NCI-H526 (cell line): ENCODE measurements around the gene ZFPL1.

Source experiments
- DNase-seq, 2 experiments: peaks; one replicate each; lab custom pipeline; 2025; lab: John Stamatoyannopoulos, UW

Gene ZFPL1

DNA sequence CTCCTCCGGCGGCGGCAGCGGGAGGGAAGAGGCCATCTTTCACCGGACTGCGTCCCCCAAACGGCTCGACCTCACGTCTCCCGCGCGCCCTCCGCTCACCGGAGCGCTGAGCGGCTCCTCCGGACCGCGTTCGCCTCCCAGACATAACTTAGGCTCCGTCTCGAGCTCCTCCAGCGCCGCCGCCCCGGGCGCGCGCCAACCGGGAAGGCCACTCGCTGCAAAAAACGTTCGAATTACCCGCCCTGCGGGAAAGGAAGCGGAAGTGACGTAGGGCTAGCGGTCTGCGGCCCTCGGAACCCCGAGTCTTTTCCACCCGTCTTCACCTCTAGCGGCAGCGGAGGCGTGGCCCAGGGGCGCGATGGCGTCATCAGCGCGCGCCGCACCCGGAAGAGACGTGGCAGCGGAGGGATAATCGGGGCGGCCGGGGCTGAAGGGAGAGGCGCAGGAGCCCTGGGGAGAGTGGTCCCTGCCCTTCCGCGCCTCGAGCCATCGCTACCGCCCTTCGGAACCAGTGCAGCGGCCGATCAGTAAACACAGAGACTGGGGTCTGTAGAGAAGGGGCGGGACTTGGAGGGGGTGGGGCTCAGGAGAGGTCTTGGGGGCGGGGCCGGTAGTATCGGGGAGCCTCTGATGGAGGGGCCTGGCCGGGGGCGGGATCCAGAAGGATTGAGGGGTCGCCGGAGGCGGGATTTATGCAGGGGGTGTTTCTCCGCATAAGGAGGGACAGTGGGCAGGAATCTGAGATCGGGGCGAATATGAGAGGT lies at the start of gene ZFPL1, which contains the start of gene CDCA5:
TSS of gene ZFPL1 (plus strand) at position 389 of the 764 bp plus-strand sequence. CDS start 477 bp downstream, outside the sequence.
TSS of gene CDCA5 (minus strand) at position 207 of the 764 bp plus-strand sequence. CDS start at position 145, 62 bp downstream.
- peak; percentile 90 to 98 for DNase-seq

DNA sequence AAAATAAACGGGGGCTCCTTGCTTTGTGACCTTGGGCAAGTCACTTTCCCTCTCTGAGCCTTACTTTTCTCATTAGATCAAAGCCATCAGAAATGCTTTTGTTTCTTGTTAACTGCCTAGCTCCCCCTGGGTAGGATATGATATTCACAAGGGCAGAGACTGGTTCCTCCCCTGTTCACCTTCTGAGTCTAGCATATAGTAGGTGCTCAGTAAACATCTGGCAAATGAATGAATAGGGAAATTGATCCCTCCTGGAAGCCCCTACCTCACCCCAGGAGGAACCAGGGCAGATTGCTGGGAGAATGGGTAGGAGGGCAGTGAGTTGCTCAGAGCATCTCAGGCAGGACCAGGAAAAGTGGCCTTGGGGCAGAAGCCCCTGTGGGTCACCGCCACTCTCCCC lies 49.6 kb upstream of the ZFPL1 start:
- DNase-seq, result no peak

- DNase-seq, result no peak
Observed at GRCh38 chr11:65035579-65035978, 48.4 kb upstream of the ZFPL1 start.

DNA sequence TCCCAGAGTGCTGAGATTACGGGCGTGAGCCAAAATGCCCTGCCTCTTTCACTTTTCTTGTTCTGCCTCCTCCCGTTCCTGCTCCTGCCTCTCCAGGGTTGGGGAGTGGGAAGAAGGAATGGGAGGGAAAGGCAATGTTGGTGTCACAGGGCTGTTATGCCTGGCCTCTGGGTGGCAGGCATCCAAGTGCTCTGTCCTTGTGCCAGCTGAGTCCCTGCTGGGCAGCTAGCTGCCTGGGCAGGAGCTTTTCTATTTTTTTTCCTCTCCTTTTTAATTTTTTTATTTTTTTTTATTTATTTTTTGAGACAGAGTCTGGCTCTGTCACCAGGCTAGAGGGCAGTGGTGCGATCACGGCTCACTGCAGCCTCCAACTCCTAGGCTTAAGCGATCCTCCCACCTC lies 47.1 kb upstream of the ZFPL1 start:
- DNase-seq, result no peak

- DNase-seq, result no peak
Observed at GRCh38 chr11:65040520-65040846, 43.5 kb upstream of the ZFPL1 start.

DNA sequence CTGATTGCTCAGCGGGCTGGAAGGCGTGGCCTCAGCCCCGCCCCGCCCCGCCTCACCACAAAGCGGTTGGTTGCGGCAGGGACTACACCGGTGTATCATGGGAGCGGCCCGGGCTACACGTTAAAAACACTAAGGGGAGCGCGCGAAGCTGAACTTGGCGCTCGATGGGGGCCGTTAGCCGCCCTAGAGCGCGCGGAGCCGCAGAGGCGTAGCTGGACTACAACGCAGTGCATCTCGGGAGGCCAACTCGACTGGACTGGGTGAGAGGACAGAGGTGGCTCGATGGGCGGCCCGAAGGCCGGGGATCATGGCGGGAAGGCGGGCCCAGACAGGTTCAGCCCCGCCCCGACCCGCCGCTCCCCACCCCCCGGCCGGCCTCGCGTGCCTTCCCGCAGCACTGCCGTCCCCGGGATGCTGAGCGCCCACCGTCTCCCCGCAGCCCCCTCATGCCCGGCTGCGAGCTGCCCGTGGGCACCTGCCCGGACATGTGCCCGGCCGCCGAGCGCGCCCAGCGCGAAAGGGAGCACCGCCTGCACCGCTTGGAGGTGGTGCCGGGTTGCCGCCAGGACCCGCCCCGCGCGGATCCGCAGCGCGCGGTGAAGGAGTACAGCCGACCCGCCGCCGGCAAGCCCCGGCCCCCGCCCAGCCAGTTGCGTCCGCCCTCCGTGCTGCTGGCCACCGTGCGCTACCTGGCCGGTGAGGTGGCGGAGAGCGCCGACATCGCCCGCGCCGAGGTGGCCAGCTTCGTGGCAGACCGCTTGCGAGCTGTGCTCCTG lies 43.0 kb upstream of the ZFPL1 start, which contains the start of gene SAC3D1:
TSS of gene SAC3D1 (plus strand) at position 364 of the 776 bp plus-strand sequence. CDS start at position 447, 83 bp downstream.
- peak; percentile 98 to 99 for DNase-seq

DNA sequence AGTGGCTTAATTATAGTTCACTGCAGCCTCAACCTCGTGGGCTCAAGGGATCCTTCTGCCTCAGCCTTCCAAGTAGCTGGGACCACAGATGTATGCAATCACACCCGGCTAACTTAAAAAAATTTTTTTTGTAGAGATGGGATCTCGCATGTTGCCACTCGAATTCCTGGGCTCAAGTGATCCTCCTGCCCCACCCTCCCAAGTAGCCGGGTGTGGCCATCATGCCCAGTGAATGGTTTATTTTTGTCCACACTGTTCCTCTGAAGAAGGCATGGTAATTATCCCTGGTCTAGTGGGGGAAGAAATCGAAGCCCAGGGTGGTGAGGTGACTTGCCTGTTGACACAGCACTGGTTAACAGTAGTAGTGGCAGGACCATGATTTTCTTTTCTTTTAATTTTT lies 41.1 kb upstream of the ZFPL1 start:
- no peak for DNase-seq

DNA sequence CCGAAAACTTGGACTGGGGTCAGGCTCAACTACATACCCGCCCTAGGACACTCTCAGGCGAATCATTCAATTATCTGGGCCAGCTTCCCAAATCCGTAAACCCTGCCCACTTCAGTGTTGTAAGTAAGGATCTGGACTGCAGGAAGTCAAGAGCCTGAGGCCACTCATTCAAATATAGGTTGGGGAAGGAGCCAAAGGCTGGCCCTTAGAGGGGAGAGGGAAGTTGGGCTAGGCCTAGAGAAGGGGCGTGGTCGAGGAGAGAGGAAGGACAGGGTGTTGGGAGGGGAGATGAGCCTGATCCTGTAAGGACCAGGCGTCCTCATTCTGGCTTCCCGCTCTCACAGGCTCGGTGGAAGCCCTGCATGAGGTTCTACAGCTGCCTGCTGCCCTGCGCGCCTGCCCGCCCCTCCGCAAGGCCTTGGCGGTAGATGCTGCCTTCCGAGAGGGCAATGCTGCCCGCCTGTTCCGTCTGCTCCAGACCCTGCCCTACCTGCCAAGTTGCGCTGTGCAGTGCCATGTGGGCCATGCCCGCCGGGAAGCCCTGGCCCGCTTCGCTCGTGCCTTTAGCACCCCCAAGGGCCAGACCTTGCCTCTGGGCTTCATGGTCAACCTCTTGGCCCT lies 40.0 kb upstream of the ZFPL1 start:
- DNase-seq, result no peak

GRCh38 chr11:65045061-65045460 lies 39.0 kb upstream of the ZFPL1 start:
- no peak for DNase-seq

- DNase-seq, result no peak
Observed at GRCh38 chr11:65045728-65046127, 38.3 kb upstream of the ZFPL1 start.

GRCh38 chr11:65047581-65048422 lies 36.2 kb upstream of the ZFPL1 start:
- DNase-seq, result no peak

GRCh38 chr11:65051398-65051858 lies 32.6 kb upstream of the ZFPL1 start:
- DNase-seq, result no peak

- DNase-seq, result no peak
Observed at GRCh38 chr11:65053827-65054508, 30.1 kb upstream of the ZFPL1 start.

GRCh38 chr11:65055538-65055937 lies 28.5 kb upstream of the ZFPL1 start:
- no peak for DNase-seq

DNA sequence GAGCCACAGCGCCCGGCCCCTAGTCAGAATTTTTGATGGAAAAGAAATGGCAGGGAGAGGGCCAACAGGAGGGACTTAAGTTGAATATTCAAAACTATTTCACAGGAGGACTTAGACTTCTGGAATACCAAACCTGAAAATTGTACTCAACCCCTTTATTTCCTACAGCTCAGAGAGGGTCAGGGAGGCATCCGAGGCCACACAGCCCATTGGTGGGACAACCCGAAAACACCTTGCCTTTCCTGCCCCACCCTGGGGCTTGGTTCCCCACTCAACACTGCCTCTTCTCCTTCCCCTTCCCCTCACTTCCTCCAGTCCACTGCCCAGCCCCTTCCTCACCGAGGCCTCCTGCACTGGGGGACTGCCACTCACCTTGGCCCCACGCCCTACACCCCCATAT lies 27.0 kb upstream of the ZFPL1 start:
- no peak for DNase-seq

DNA sequence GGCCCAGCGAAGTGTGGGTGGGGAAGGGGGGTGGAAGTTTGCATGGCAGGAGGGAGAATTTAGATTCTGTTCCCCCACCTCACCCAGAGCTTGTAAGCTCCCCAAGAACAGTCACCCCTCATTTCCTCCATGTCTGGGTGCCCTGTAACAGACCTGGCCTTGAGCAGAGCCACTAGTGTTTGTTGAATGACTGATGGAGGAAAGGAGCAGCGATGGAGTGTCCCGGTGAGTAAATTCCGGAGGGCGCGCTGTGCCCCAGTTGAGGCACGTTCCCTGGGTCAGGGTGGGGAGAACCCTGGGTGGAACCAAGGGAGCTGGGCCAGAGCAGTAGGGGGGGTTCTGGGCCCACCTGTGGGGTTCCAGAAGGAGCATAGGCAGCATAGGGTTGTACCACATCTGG lies 26.5 kb upstream of the ZFPL1 start:
- DNase-seq, result no peak

DNA sequence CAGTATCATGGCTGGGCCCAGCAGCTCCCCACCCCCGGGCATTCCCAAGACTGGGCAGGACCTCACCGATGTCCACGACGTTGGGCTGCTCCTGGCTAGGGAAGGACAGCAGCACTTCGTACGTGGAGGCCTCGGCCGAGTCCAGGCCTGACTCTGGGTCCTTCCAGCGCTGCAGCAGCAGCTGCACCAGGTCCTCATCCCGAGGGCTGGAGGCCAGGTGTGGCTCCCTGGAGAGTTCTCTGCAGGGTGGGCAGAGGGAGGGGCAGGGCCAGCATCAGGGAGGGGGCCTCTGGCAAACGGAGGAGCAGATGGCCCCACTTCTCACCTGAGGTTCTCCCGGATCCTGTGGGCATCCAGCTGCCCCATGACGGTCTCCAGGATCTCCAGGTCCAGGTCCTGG lies 26.0 kb upstream of the ZFPL1 start:
- DNase-seq, result no peak

GRCh38 chr11:65058419-65059054 lies 25.5 kb upstream of the ZFPL1 start, which contains the start of gene NAALADL1:
Gene NAALADL1 (minus strand): TSS chr11:65058553. CDS start chr11:65058521, 32 bp downstream.
- DNase-seq, result no peak

- no peak for DNase-seq
Observed at GRCh38 chr11:65059523-65059922, 24.5 kb upstream of the ZFPL1 start.
